CD4-positive, alpha-beta T cell treated with Interleukin-10 for 1 hour (primary cell): Measurements from ENCODE around the gene SGTA.

ENCODE experiments used
- DNase-seq: peaks from one replicate; pipeline ENCODE4 v3.0.0-alpha.2; 2020

SGTA gene

GRCh38 chr19:2744113-2744512 lies 39.0 kb downstream of the SGTA start:
- DNase-seq = no peak

GRCh38 chr19:2743099-2743498 lies 40.0 kb downstream of the SGTA start:
- DNase-seq = no peak

- no peak for DNase-seq
Observed at GRCh38 chr19:2740314-2740656, 42.8 kb downstream of the SGTA start.

GRCh38 chr19:2739602-2740313 lies 43.3 kb downstream of the SGTA start, which contains the start of gene SLC39A3:
Gene SLC39A3, minus strand, starts transcription at chr19:2740017. Its CDS starts 2,760 bp downstream, at chr19:2737257.
- DNase-seq = peak; percentile 99

- DNase-seq = no peak
Observed at GRCh38 chr19:2736550-2737190, 46.4 kb downstream of the SGTA start.

GRCh38 chr19:2735374-2735773 lies 47.7 kb downstream of the SGTA start:
- DNase-seq = no peak

- no peak for DNase-seq
Observed at GRCh38 chr19:2734589-2735288, 48.3 kb downstream of the SGTA start.

- DNase-seq = no peak
Observed at GRCh38 chr19:2733930-2734588, 49.0 kb downstream of the SGTA start.

- DNase-seq = no peak
Observed at GRCh38 chr19:2732883-2733282, 50.2 kb downstream of the SGTA start.

- no peak for DNase-seq
Observed at GRCh38 chr19:2732157-2732725, 50.8 kb downstream of the SGTA start.

- DNase-seq = no peak
Observed at GRCh38 chr19:2731181-2731995, 51.7 kb downstream of the SGTA start.

GRCh38 chr19:2729943-2730818 lies 52.9 kb downstream of the SGTA start:
- DNase-seq = no peak

- no peak for DNase-seq
Observed at GRCh38 chr19:2728783-2729387, 54.2 kb downstream of the SGTA start.

GRCh38 chr19:2727640-2727944 lies 55.5 kb downstream of the SGTA start:
- no peak for DNase-seq

- DNase-seq = no peak
Observed at GRCh38 chr19:2726904-2727639, 56.0 kb downstream of the SGTA start.

- no peak for DNase-seq
Observed at GRCh38 chr19:2726160-2726855, 56.8 kb downstream of the SGTA start.

GRCh38 chr19:2724148-2724557 lies 58.9 kb downstream of the SGTA start:
- DNase-seq = no peak

- DNase-seq = no peak
Observed at GRCh38 chr19:2723747-2724146, 59.3 kb downstream of the SGTA start.

GRCh38 chr19:2723345-2723715 lies 59.7 kb downstream of the SGTA start:
- no peak for DNase-seq
